HEK293 (cell line): ENCODE results near the gene ASAP2.

Experiments
- CTCF ChIA-PET: fragments of 350-600 bp; formaldehyde crosslinking; extraction: SDS; loops from one replicate; lab custom pipeline; 2021; ENCODE audit warnings: antibody characterized with exemption; lab: Yijun Ruan, JAX
- POLR2A ChIA-PET: fragments of 300-600 bp; formaldehyde crosslinking; extraction: SDS; loops from one replicate; lab custom pipeline; 2020; ENCODE audit warnings: antibody characterized with exemption, inconsistent platforms; lab: Yijun Ruan, JAX
- H3K27ac ChIP-seq: fragments of 200-500 bp; sonication (Bioruptor generic); 2 replicates; pipeline ENCODE4 v1.5.1; 2014; ENCODE audit warnings: low read depth, low read length, control low read depth, inconsistent platforms; ENCODE audit errors: extremely low read depth
- H3K36me3 ChIP-seq, 2 experiments: fragments of 200-500 bp in 1 of 2; sonication (Bioruptor generic) in 1 of 2; 1 replicate in 1 of 2; 2 replicates in 1 of 2; pipeline ENCODE4 v1.5.1; 2014 to 2017; ENCODE audit warnings: inconsistent platforms in 2 of 2, low read length in 2 of 2; ENCODE audit not compliant: control insufficient read depth in 2 of 2, insufficient read depth in 1 of 2
- H3K4me1 ChIP-seq: fragments of 200-500 bp; sonication (Bioruptor generic); 2 replicates; pipeline ENCODE4 v1.5.1; 2014; ENCODE audit warnings: mild to moderate bottlenecking, low read length, inconsistent platforms; ENCODE audit not compliant: control insufficient read depth, insufficient read depth
- H3K4me3 ChIP-seq: 2 replicates; pipeline ENCODE4 v1.5.1; 2011; ENCODE audit warnings: low read depth, mild to moderate bottlenecking, control low read depth, low read length, moderate library complexity
- H3K9me3 ChIP-seq: fragments of 200-500 bp; sonication (Bioruptor generic); 2 replicates; pipeline ENCODE4 v1.5.1; 2014; ENCODE audit warnings: low read depth, low read length, inconsistent platforms; ENCODE audit not compliant: control insufficient read depth, insufficient read depth
- GLI4 ChIP-seq: fragments of 450-650 bp; formaldehyde crosslinking; IDR thresholded peaks from 2 replicates; pipeline ENCODE4 v1.5.1; 2016; ENCODE audit warnings: missing biosample characterization, missing genetic modification characterization
- KLF9 ChIP-seq: fragments of 450-650 bp; formaldehyde crosslinking; IDR thresholded peaks from 2 replicates; pipeline ENCODE4 v1.5.1; 2016; ENCODE audit warnings: missing biosample characterization, missing genetic modification characterization, low read depth
- TRIM28 ChIP-seq: IDR thresholded peaks from 2 replicates; pipeline ENCODE4 v1.6.1; 2011; ENCODE audit warnings: low read length, control low read depth, borderline replicate concordance
- ZBTB8A ChIP-seq: fragments of 450-650 bp; formaldehyde crosslinking; IDR thresholded peaks from 2 replicates; pipeline ENCODE4 v1.5.1; 2016; ENCODE audit warnings: missing biosample characterization, missing genetic modification characterization
- ZIC2 ChIP-seq: fragments of 450-650 bp; formaldehyde crosslinking; IDR thresholded peaks from 2 replicates; pipeline ENCODE4 v1.5.1; 2016; ENCODE audit warnings: missing biosample characterization, missing genetic modification characterization
- ZNF394 ChIP-seq: fragments of 450-650 bp; formaldehyde crosslinking; IDR thresholded peaks from 2 replicates; pipeline ENCODE4 v1.5.1; 2016; ENCODE audit warnings: missing biosample characterization, missing genetic modification characterization, mild to moderate bottlenecking, moderate library complexity, borderline replicate concordance
- ZNF707 ChIP-seq: fragments of 450-650 bp; formaldehyde crosslinking; IDR thresholded peaks from 2 replicates; pipeline ENCODE4 v1.5.1; 2016; ENCODE audit warnings: missing biosample characterization, missing genetic modification characterization
- ZNF843 ChIP-seq: fragments of 450-650 bp; formaldehyde crosslinking; IDR thresholded peaks from 2 replicates; pipeline ENCODE4 v1.5.1; 2016; ENCODE audit warnings: missing biosample characterization, missing genetic modification characterization
- TF ChIP-seq, protein P1 (sequence below): fragments of 450-650 bp; formaldehyde crosslinking; IDR thresholded peaks from 2 replicates; pipeline ENCODE4 v1.5.1; 2016; ENCODE audit warnings: missing biosample characterization, missing genetic modification characterization
- TF ChIP-seq, protein P2 (sequence below): fragments of 450-650 bp; formaldehyde crosslinking; IDR thresholded peaks from 2 replicates; pipeline ENCODE4 v1.5.1; 2016; ENCODE audit warnings: missing biosample characterization, missing genetic modification characterization
- TF ChIP-seq, protein P3 (sequence below): fragments of 450-650 bp; formaldehyde crosslinking; conservative IDR thresholded peaks from 2 replicates; pipeline ENCODE4 v1.5.1; 2016; ENCODE audit warnings: low read depth, missing biosample characterization, missing genetic modification characterization
- TF ChIP-seq, protein P4 (sequence below): IDR thresholded peaks from 2 replicates; pipeline ENCODE4 v1.6.1; 2011; ENCODE audit warnings: mild to moderate bottlenecking, low read depth, low read length, borderline replicate concordance
- TF ChIP-seq, protein P5 (sequence below): fragments of 450-650 bp; formaldehyde crosslinking; optimal IDR thresholded peaks from 2 replicates; pipeline ENCODE3; 2016; ENCODE audit warnings: missing biosample characterization, mild to moderate bottlenecking, missing genetic modification characterization
- TF ChIP-seq, protein P6 (sequence below): fragments of 450-650 bp; IDR thresholded peaks from 2 replicates; pipeline ENCODE4 v1.5.1; 2018; ENCODE audit warnings: missing biosample characterization, missing genetic modification characterization

Gene ASAP2

DNA sequence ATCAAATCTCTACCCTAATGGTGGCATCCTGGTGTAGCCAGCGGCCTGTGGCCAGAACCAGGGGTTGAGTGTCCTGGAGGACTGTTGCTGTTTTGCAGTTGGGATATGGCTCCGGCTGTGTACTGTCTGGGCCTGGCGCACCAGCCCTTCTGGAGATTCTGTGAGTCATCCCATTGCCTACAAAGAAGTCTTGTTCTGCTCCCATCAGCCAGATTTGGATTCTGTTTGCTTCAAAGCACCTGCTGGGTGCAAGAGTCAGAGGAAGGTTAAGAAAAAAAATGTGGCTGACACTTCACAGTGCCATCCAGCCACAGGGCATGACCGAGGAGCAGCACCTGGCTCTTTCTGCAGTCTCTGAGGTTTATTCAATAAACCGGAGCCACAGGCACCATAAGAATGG lies 41.0 kb upstream of the ASAP2 start:
- TF ChIP-seq, protein P1, sequence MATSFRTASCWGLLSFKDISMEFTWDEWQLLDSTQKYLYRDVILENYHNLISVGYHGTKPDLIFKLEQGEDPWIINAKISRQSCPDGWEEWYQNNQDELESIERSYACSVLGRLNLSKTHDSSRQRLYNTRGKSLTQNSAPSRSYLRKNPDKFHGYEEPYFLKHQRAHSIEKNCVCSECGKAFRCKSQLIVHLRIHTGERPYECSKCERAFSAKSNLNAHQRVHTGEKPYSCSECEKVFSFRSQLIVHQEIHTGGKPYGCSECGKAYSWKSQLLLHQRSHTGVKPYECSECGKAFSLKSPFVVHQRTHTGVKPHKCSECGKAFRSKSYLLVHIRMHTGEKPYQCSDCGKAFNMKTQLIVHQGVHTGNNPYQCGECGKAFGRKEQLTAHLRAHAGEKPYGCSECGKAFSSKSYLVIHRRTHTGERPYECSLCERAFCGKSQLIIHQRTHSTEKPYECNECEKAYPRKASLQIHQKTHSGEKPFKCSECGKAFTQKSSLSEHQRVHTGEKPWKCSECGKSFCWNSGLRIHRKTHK (tag by site-specific recombination), result no peak
- no peak for TF ChIP-seq ZNF707 (tag by site-specific recombination)
- no peak for TF ChIP-seq ZNF843 (tag by site-specific recombination)
- TF ChIP-seq, protein P2, sequence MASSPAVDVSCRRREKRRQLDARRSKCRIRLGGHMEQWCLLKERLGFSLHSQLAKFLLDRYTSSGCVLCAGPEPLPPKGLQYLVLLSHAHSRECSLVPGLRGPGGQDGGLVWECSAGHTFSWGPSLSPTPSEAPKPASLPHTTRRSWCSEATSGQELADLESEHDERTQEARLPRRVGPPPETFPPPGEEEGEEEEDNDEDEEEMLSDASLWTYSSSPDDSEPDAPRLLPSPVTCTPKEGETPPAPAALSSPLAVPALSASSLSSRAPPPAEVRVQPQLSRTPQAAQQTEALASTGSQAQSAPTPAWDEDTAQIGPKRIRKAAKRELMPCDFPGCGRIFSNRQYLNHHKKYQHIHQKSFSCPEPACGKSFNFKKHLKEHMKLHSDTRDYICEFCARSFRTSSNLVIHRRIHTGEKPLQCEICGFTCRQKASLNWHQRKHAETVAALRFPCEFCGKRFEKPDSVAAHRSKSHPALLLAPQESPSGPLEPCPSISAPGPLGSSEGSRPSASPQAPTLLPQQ (tag by site-specific recombination), result no peak
- TF ChIP-seq, protein P3, sequence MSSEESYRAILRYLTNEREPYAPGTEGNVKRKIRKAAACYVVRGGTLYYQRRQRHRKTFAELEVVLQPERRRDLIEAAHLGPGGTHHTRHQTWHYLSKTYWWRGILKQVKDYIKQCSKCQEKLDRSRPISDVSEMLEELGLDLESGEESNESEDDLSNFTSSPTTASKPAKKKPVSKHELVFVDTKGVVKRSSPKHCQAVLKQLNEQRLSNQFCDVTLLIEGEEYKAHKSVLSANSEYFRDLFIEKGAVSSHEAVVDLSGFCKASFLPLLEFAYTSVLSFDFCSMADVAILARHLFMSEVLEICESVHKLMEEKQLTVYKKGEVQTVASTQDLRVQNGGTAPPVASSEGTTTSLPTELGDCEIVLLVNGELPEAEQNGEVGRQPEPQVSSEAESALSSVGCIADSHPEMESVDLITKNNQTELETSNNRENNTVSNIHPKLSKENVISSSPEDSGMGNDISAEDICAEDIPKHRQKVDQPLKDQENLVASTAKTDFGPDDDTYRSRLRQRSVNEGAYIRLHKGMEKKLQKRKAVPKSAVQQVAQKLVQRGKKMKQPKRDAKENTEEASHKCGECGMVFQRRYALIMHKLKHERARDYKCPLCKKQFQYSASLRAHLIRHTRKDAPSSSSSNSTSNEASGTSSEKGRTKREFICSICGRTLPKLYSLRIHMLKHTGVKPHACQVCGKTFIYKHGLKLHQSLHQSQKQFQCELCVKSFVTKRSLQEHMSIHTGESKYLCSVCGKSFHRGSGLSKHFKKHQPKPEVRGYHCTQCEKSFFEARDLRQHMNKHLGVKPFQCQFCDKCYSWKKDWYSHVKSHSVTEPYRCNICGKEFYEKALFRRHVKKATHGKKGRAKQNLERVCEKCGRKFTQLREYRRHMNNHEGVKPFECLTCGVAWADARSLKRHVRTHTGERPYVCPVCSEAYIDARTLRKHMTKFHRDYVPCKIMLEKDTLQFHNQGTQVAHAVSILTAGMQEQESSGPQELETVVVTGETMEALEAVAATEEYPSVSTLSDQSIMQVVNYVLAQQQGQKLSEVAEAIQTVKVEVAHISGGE (tag by site-specific recombination), result no peak
- no peak for TF ChIP-seq ZBTB8A (tag by site-specific recombination)
- TF ChIP-seq, protein P4, sequence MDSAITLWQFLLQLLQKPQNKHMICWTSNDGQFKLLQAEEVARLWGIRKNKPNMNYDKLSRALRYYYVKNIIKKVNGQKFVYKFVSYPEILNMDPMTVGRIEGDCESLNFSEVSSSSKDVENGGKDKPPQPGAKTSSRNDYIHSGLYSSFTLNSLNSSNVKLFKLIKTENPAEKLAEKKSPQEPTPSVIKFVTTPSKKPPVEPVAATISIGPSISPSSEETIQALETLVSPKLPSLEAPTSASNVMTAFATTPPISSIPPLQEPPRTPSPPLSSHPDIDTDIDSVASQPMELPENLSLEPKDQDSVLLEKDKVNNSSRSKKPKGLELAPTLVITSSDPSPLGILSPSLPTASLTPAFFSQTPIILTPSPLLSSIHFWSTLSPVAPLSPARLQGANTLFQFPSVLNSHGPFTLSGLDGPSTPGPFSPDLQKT, result no peak
- TF ChIP-seq GLI4 (tag by site-specific recombination), result no peak
- TF ChIP-seq, protein P5, sequence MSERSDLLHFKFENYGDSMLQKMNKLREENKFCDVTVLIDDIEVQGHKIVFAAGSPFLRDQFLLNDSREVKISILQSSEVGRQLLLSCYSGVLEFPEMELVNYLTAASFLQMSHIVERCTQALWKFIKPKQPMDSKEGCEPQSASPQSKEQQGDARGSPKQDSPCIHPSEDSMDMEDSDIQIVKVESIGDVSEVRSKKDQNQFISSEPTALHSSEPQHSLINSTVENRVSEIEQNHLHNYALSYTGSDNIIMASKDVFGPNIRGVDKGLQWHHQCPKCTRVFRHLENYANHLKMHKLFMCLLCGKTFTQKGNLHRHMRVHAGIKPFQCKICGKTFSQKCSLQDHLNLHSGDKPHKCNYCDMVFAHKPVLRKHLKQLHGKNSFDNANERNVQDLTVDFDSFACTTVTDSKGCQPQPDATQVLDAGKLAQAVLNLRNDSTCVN, result no peak
- no peak for TF ChIP-seq ZNF394 (tag by site-specific recombination)
- TF ChIP-seq KLF9, result no peak
- TF ChIP-seq TRIM28, result no peak

DNA sequence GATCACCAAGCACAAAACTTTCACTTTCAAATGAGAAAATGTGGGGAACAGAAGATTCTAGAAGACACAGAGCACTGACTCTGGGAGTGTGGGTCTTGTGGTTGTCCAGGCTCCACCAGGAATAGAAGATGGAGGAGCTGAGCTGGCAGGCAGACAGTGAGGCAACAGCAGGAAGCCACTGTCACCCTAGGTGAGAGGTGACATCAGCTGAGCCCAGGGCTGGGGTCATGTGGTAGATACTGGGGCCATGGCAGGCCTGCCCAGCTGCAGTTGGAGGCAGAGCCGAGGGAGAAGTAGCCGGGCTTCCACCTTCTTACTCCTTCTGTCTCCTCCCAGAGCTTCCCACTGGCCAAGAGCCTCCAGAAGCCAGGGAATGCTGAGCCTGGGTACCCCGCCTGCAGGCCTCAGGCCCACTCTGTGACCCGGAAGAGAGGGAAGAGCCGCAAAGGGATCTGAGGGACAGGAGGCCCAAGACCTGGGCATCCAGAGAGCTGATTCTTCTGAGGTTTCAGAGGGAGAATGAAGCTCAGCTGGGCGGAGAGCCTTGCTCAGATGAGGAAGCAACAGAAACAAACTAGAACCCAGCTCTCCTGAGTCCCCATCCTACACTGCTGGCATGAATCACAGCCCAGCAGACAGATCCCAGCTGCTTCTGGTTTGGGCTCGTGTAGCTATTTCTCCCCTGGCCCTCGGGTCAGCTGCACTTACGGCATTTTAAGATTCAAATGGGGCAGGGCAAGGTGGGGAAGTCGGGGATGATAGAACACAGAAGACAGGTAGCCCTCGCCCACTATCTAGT lies 39.8 kb upstream of the ASAP2 start:
- TF ChIP-seq ZIC2, result 0 out of 2 replicates have a peak, but pooled peaks have one; percentile 15
- TF ChIP-seq, protein P6, sequence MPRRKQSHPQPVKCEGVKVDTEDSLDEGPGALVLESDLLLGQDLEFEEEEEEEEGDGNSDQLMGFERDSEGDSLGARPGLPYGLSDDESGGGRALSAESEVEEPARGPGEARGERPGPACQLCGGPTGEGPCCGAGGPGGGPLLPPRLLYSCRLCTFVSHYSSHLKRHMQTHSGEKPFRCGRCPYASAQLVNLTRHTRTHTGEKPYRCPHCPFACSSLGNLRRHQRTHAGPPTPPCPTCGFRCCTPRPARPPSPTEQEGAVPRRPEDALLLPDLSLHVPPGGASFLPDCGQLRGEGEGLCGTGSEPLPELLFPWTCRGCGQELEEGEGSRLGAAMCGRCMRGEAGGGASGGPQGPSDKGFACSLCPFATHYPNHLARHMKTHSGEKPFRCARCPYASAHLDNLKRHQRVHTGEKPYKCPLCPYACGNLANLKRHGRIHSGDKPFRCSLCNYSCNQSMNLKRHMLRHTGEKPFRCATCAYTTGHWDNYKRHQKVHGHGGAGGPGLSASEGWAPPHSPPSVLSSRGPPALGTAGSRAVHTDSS (tag by site-specific recombination), result no peak
- Histone ChIP-seq H3K36me3 (no peaks in the 10 kb centered on the region), H3K27ac (no peak overlapping the region), H3K4me3 (no peak overlapping the region), H3K4me1 (no peaks in the 10 kb centered on the region), H3K9me3 (no peaks in the 10 kb centered on the region)
- ChIA-PET POLR2A (interaction anchor here (0.7 kb wide), 1 partner anchor 15 kb away, joined by 4 read pairs; no protein-coding TSS in a partner anchor), CTCF (interaction anchor here (0.5 to 1.2 kb wide), 2 partner anchors 25 to 262 kb away, joined by 3 to 5 read pairs; no protein-coding TSS in a partner anchor)

More for the DNA sequence above, 41.0 kb upstream of the ASAP2 start:
- Histone ChIP-seq H3K4me1 (no peaks in the 10 kb centered on the region), H3K27ac (no peak overlapping the region), H3K9me3 (no peaks in the 10 kb centered on the region), H3K36me3 (no peaks in the 10 kb centered on the region), H3K4me3 (no peak overlapping the region)
- POLR2A ChIA-PET, result no interaction called here
- CTCF ChIA-PET, result no interaction called here
